ENCODE measurements around the gene RAPSN. TPM values are rescaled to one million over a fixed set of nuclear protein-coding genes. Genes with fewer than 3 reads are reported as not detected.

Gene RAPSN
- total RNA-seq, 2 experiments from 2014 or later = 0.21 TPM; not detected in 1

DNA sequence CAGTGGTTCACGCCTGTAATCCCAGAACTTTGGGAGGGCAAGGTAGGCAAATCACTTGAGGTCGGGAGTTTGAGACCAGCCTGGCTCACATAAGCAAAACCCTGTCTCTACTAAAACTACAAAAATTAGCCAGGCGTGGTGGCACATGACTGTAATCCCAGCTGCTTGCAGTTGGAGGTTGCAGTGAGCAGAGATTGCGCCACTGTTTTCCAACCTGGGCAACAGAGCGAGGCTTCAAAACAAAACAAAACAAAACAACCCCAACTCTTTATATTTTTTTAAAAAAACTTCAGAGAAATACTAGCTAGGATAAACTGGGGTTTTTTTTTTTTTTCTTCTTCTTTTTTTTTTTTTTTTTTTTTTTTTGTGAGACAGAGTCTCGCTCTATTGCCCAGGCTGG is 31.8 kb upstream of the RAPSN start:
- Mint-ChIP-seq H3K27ac (no peak overlapping the region), H3K4me1 (peaks cover 16% of the 10 kb centered on the region), H3K9me3 (ENCODE audit: low read depth) (no peaks in the 10 kb centered on the region), H3K27me3 (no peaks in the 10 kb centered on the region), H3K4me3 (no peak overlapping the region), H3K36me3 (ENCODE audit: low read depth) (peaks cover 60% of the 10 kb centered on the region)
- ChIA-PET POLR2A (no interaction called here), CTCF (interaction anchor here (0.5 to 0.7 kb wide), 4 partner anchors 74 to 232 kb away, joined by 3 to 4 read pairs (median 3); partner anchors contain the start of gene ACP2)
- ATAC-seq = no peak
- intact Hi-C loops (cut with DNase I, micrococcal nuclease) = no loop called here
- DNase-seq = no peak

DNA sequence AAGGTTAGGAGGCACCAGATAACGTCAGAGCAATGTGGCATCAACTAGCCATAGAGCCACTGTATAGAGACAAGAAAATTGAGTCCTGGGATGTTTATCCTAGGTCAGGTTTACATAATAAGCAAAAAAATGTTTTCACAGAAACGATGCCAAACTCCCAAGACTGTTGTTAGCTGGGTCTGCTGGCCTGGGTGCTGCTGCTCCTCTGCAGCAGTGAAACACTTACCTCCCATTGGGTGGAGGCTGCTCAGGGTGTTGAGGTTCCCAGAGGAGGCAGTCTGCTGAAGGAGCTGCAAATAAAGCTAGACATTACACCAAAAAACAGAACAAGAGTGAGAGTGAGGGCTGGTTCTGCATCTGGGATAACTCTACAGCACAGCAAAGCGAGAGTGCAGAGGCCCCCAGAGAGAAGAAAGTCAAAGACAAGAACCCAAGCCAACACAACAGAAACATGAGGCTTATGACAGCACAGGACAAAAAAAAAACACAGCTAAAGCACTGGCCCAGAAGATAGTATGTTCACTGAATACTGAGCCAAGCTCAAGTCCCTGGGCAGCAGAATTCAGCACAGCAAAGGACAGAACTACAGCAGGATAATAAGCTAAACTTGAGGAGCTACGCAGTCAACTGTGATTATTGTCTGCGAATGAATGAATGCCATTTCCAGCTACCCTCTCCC is 29.9 kb upstream of the RAPSN start:
- ATAC-seq (no peak), DNase-seq (no peak)
- Mint-ChIP-seq H3K9me3 (ENCODE audit: low read depth) (no peaks in the 10 kb centered on the region), H3K27ac (no peak overlapping the region), H3K4me1 (peaks cover 16% of the 10 kb centered on the region), H3K27me3 (no peaks in the 10 kb centered on the region), H3K4me3 (no peak overlapping the region), H3K36me3 (ENCODE audit: low read depth) (peaks cover 67% of the 10 kb centered on the region)
- intact Hi-C loops (cut with DNase I, micrococcal nuclease) = no loop called here
- ChIA-PET CTCF (interaction anchor here (0.8 to 1.4 kb wide), 4 partner anchors 11 to 139 kb away, joined by 3 to 5 read pairs (median 3); partner anchors contain the start of gene PTPMT1), POLR2A (no interaction called here)

DNA sequence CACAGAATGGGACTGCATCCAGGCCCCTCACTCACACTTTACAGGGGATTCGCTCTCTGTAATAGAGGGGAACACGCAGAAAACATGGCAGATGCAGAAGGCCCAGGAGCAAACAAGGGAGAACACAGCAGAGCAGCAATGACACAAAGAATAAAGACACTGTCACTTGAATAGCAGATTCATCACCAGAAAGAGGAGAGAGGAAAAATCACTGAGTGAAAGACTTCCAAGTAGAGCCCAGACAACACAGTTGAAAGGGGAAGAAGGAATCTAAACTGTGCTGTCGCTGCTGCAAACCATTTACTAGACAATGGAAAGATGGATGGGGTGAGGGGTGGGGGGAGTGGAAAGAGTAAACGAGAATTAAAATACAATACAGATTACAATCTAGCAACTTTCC is 28.8 kb upstream of the RAPSN start:
- Mint-ChIP-seq H3K9me3 (ENCODE audit: low read depth) (no peaks in the 10 kb centered on the region), H3K27ac (peak overlapping the region; percentile 82), H3K4me3 (no peak overlapping the region), H3K27me3 (no peaks in the 10 kb centered on the region), H3K4me1 (peaks cover 16% of the 10 kb centered on the region), H3K36me3 (ENCODE audit: low read depth) (peaks cover 66% of the 10 kb centered on the region)
- DNase-seq (no peak), ATAC-seq (no peak)
- POLR2A ChIA-PET = no interaction called here
- intact Hi-C loops (cut with DNase I, micrococcal nuclease) = loop anchor here (1.0 to 2.0 kb wide), 2 partner anchors 38 to 75 kb away; partner anchors contain the start of gene CELF1 (in 1 of the 2)
- CTCF ChIA-PET = interaction anchor here (1.3 to 1.4 kb wide), 2 partner anchors 13 to 87 kb away, joined by 3 to 5 read pairs; partner anchors contain the start of gene PTPMT1

DNA sequence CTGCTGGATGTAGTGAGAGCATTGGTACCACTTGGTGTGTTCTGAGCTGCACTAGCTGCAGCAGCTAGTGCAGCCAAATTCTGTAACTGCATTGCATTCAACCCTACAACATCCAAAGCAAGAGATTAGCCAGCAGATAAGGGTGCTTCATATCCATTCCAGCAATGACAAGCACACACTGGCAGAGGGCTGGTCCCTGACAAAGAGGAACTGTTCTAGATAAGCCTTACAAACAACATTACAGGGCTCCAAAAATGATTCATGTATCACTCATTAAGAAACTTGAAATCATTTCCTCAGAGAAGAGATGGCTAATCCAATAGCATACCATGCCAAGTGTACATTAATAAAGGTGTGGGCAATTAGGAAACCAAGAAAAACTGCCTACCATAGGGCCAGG is 28.4 kb upstream of the RAPSN start:
- POLR2A ChIA-PET = interaction anchor here (0.6 kb wide), 1 partner anchor 182 kb away, joined by 3 read pairs; no protein-coding TSS in a partner anchor
- H3K9me3 Mint-ChIP-seq (ENCODE audit: low read depth) = no peaks in the 10 kb centered on the region
- H3K36me3 Mint-ChIP-seq (ENCODE audit: low read depth) = peaks cover 67% of the 10 kb centered on the region
- CTCF ChIA-PET = no interaction called here
- H3K27me3 Mint-ChIP-seq = no peaks in the 10 kb centered on the region
- peaks cover 16% of the 10 kb centered on the region for H3K4me1 Mint-ChIP-seq
- ATAC-seq = peak; percentile 95
- peak overlapping the region; percentile 82 for H3K27ac Mint-ChIP-seq
- DNase-seq = peak; percentile 46
- no peak overlapping the region for H3K4me3 Mint-ChIP-seq
- intact Hi-C loops (cut with DNase I, micrococcal nuclease) = loop anchor here (1.0 to 2.0 kb wide), 2 partner anchors 38 to 75 kb away; partner anchors contain the start of gene CELF1 (in 1 of the 2)

DNA sequence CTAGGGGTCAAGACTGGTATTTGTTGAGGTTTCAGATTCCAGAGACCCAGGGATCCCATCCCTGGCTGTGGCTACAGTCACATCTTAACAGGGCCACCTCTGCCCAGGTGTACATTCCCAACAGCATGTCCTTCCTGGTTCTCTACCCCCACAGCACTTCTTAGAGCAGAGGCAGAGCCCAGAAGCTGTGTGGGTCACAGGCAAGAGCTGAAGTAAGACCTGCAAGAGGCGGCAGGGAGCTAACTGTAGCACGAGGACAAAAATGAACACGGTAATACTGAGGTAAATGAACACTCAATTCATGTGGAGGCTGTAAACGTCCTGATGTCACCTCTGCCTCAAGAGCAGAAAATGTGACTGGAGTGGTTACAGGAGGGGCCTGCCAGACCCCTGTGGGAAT is 21.7 kb upstream of the RAPSN start:
- Mint-ChIP-seq H3K27me3 (no peaks in the 10 kb centered on the region), H3K36me3 (ENCODE audit: low read depth) (peaks cover 53% of the 10 kb centered on the region)

DNA sequence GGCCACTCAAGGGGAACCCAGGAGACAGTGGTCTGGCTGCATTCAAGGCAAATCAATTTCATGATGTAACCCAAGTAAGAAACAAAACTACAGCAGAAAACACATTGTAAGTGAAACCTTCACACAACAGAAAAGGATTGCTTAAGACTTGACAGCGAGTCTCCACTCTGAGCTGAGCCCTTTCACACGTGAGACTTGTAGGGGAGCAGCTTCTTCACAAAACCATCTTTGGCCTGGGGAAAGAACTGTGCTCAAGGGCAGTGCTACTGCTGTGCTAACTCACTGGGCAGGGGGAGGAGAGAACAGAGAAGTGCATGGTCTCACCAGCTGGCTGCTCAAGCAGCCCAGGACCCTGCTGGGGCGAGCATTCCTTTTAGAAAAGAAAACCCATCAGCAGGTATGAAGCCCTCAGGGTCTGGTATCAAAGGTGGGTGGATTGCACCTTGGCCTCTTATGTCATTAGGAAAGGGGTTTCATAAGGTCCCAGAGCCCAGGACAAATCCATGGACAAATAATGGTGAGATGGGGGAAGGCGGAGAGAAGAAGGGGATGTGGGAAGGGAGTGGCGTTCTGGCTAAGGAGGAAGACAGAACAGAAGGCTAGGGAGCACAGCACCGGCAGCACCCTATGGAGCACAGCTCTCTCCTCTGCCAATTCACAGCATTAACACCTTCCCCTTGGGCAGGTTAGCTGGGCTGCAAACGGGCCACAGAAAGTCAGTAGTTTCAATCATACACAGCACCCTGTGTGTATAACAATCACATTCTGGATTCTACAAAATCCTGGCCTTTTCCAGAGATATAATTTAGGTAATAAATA is 20.6 kb upstream of the RAPSN start:
- ATAC-seq (peak; percentile 14), DNase-seq (no peak)
- intact Hi-C loops (cut with DNase I, micrococcal nuclease) = no loop called here
- H3K27ac Mint-ChIP-seq = peak overlapping the region; percentile 45
- peaks cover 48% of the 10 kb centered on the region for H3K36me3 Mint-ChIP-seq (ENCODE audit: low read depth)
- H3K27me3 Mint-ChIP-seq = no peaks in the 10 kb centered on the region
- H3K4me1 Mint-ChIP-seq = peaks cover 5% of the 10 kb centered on the region
- H3K9me3 Mint-ChIP-seq (ENCODE audit: low read depth) = no peaks in the 10 kb centered on the region
- H3K4me3 Mint-ChIP-seq = no peak overlapping the region
- ChIA-PET POLR2A (no interaction called here), CTCF (interaction anchor here (1.5 kb wide), 1 partner anchor 10 kb away, joined by 3 read pairs; no protein-coding TSS in a partner anchor)

More for the DNA sequence above, 21.7 kb upstream of the RAPSN start:
- H3K9me3 Mint-ChIP-seq (ENCODE audit: low read depth) = no peaks in the 10 kb centered on the region
- DNase-seq (no peak), ATAC-seq (no peak)
- intact Hi-C loops (cut with DNase I, micrococcal nuclease) = no loop called here
- no peak overlapping the region for H3K4me3 Mint-ChIP-seq
- H3K4me1 Mint-ChIP-seq = peaks cover 5% of the 10 kb centered on the region
- ChIA-PET POLR2A (no interaction called here), CTCF (interaction anchor here (1.5 kb wide), 1 partner anchor 9 kb away, joined by 3 read pairs; no protein-coding TSS in a partner anchor)
- H3K27ac Mint-ChIP-seq = peak overlapping the region; percentile 47

DNA sequence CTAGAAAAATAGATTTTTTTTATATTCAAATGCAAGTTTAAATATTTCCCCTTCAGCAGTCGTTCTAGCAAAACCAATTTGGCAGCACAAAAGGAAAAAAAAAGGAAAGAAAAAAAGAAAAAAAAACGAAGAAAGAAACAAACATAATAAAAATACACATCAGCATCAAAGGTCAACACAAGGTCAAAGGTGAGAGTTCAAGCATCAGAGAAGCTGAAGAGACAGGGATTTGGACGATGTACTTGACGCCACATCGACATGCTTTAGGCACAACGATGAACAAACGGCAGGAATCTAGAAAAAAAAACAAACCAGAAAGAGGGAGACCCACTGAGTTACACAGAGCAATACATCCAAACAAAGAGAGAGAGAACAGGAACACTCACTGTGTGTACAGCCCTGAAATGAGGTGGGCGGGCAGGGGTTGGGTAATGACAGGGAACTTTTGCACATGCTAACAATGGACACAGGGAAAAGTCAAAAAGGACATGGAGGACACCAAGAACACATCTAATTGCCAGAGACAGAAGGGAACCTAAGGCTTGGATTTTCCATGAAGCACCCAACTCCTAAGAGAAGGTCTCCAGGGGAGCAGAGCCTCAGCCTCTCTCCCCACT is 19.8 kb upstream of the RAPSN start:
- CTCF ChIA-PET = no interaction called here
- H3K4me3 Mint-ChIP-seq = no peak overlapping the region
- H3K36me3 Mint-ChIP-seq (ENCODE audit: low read depth) = peaks cover 42% of the 10 kb centered on the region

DNA sequence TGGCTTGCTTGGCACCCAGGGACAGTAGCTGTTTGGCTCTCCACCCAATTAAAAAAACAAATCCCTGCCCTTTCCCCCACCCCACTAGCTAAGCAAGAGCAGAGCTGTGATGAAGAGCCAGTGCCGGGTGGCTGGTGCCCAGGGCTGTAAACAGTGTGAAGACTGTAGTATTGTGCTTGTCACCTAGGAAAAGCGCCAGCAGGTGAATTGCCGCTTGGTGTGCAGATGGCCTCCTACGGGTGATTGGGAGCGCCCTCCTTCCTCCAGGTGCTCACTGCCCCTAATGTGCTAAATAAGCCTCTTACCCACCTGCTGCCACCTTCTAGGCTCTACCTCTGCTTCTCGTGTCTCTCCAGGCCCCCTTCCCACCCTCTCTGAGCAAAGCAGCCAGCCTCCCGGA is 18.4 kb upstream of the RAPSN start:
- Mint-ChIP-seq H3K4me3 (no peak overlapping the region), H3K27ac (peak overlapping the region; percentile 26), H3K27me3 (no peaks in the 10 kb centered on the region), H3K36me3 (ENCODE audit: low read depth) (peaks cover 30% of the 10 kb centered on the region), H3K9me3 (ENCODE audit: low read depth) (no peaks in the 10 kb centered on the region), H3K4me1 (peaks cover 5% of the 10 kb centered on the region)
- ChIA-PET CTCF (interaction anchor here (0.6 kb wide), 1 partner anchor 642 kb away, joined by 3 read pairs; no protein-coding TSS in a partner anchor), POLR2A (no interaction called here)
- no peak for DNase-seq
- no peak for ATAC-seq
- intact Hi-C loops (cut with DNase I, micrococcal nuclease) = no loop called here

More for the DNA sequence above, 19.8 kb upstream of the RAPSN start:
- no peaks in the 10 kb centered on the region for H3K9me3 Mint-ChIP-seq (ENCODE audit: low read depth)
- peaks cover 5% of the 10 kb centered on the region for H3K4me1 Mint-ChIP-seq
- DNase-seq (no peak), ATAC-seq (peak; percentile 40)
- H3K27ac Mint-ChIP-seq = peak overlapping the region; percentile 71
- H3K27me3 Mint-ChIP-seq = no peaks in the 10 kb centered on the region
- POLR2A ChIA-PET = no interaction called here
- intact Hi-C loops (cut with DNase I, micrococcal nuclease) = no loop called here

DNA sequence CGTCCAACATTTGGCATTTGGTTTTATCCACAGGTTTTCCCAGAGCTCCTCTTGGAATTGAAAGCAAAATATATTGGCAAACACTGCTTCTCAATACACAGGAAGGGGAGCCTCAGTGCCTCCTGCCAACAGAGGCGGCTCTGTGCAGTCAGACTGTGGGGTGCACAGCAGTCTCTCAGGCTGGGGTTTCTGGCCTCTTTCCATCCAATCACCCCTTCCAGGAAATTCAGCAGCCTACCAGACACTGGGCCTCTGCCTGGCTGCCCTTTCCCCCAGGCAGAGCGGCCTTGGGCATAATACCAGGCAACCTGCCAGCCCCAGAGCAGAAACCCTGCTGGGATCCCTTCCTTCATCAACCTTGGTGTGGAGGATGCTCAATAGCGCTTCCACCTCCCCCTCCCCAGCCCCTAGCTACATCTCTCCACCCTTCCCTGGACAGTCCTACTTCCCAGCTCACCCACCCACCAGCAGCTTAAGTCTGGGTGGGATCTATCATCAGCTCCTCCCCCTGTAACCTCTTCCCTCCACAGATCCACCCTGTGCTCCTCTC is 17.8 kb upstream of the RAPSN start:
- H3K27me3 Mint-ChIP-seq = no peaks in the 10 kb centered on the region
- DNase-seq (no peak), ATAC-seq (no peak)
- ChIA-PET POLR2A (interaction anchor here (0.6 kb wide), 1 partner anchor 18 kb away, joined by 3 read pairs; no protein-coding TSS in a partner anchor), CTCF (interaction anchor here (0.8 to 0.9 kb wide), 2 partner anchors 12 to 317 kb away, joined by 3 to 4 read pairs; no protein-coding TSS in a partner anchor)
- peak overlapping the region; percentile 26 for H3K27ac Mint-ChIP-seq
- intact Hi-C loops (cut with DNase I, micrococcal nuclease) = no loop called here
- peaks cover 30% of the 10 kb centered on the region for H3K36me3 Mint-ChIP-seq (ENCODE audit: low read depth)
- no peak overlapping the region for H3K4me3 Mint-ChIP-seq
- H3K9me3 Mint-ChIP-seq (ENCODE audit: low read depth) = no peaks in the 10 kb centered on the region
- peaks cover 5% of the 10 kb centered on the region for H3K4me1 Mint-ChIP-seq

DNA sequence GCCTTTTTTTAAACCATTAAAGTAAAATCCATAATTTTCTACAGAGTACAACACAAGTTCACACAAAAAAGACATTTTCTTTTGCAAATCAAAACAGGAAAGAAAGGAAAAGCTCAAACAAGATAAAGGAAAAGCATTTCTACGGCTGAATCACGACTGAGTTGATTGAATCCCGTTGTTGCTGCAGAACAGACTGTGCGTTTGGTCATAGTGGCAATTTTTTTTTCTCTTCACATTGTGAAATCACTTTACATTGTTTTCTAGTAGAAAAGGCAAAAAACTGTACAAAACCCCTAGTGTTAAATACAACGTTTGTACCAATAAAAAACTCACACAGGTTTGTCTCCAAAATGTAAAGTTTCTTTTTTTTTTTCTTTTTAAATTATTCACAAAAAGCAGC is 17.3 kb upstream of the RAPSN start:
- no peak overlapping the region for H3K27ac Mint-ChIP-seq
- DNase-seq (no peak), ATAC-seq (no peak)
- peaks cover 25% of the 10 kb centered on the region for H3K36me3 Mint-ChIP-seq (ENCODE audit: low read depth)
- peaks cover 5% of the 10 kb centered on the region for H3K4me1 Mint-ChIP-seq
- ChIA-PET POLR2A (interaction anchor here (0.6 kb wide), 1 partner anchor 18 kb away, joined by 3 read pairs; no protein-coding TSS in a partner anchor), CTCF (interaction anchor here (0.8 to 0.9 kb wide), 2 partner anchors 12 to 318 kb away, joined by 3 to 4 read pairs; no protein-coding TSS in a partner anchor)
- no peak overlapping the region for H3K4me3 Mint-ChIP-seq
- H3K27me3 Mint-ChIP-seq = no peaks in the 10 kb centered on the region
- intact Hi-C loops (cut with DNase I, micrococcal nuclease) = no loop called here
- no peaks in the 10 kb centered on the region for H3K9me3 Mint-ChIP-seq (ENCODE audit: low read depth)

DNA sequence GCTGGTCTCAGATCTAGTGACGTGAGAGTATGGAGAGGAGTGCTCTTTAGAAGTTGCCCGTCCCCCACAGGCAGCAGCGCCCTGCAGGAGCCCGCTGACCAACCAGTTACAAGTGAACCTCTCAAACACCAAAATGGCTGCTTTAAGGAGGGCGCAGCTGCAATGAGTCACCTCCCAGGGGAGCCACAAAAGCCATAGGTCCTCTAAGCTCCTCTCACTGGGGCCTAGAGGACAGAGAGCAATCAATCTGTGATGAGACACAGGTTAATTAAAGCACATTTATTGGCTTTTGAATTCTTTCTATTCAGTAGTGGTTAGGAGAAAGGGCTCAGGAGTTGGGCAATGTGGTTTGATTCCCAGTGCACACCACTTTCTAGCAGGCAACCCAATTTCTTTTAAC is 15.5 kb upstream of the RAPSN start:
- ATAC-seq = no peak

More for the DNA sequence above, 15.5 kb upstream of the RAPSN start:
- ChIA-PET CTCF (interaction anchor here (0.8 to 1.1 kb wide), 3 partner anchors 10 to 251 kb away, joined by 3 to 4 read pairs (median 3); partner anchors contain the start of gene AGBL2), POLR2A (interaction anchor here (0.5 kb wide), 1 partner anchor 112 kb away, joined by 4 read pairs; no protein-coding TSS in a partner anchor)
- no peaks in the 10 kb centered on the region for H3K9me3 Mint-ChIP-seq (ENCODE audit: low read depth)
- intact Hi-C loops (cut with DNase I, micrococcal nuclease) = no loop called here
- H3K27ac Mint-ChIP-seq = no peak overlapping the region
- H3K36me3 Mint-ChIP-seq (ENCODE audit: low read depth) = peaks cover 15% of the 10 kb centered on the region
- no peak overlapping the region for H3K4me3 Mint-ChIP-seq
- H3K27me3 Mint-ChIP-seq = no peaks in the 10 kb centered on the region
- peaks cover 3% of the 10 kb centered on the region for H3K4me1 Mint-ChIP-seq
- no peak for DNase-seq
